HG03159 (cell line): Measurements from ENCODE around the gene STK17B.
"Not testable (repeated sequence)": the region's sequence is repeated elsewhere in the genome, so short reads cannot be mapped to it uniquely, and the experiment has no call there.

Source experiments
- ATAC-seq: cut with Tn5 transposase; IDR thresholded peaks from one replicate; pipeline ENCODE4 v1.9.1; 2021; ENCODE audit warnings: mild to moderate bottlenecking, moderate library complexity; ENCODE audit not compliant: unreplicated experiment

The STK17B gene

DNA sequence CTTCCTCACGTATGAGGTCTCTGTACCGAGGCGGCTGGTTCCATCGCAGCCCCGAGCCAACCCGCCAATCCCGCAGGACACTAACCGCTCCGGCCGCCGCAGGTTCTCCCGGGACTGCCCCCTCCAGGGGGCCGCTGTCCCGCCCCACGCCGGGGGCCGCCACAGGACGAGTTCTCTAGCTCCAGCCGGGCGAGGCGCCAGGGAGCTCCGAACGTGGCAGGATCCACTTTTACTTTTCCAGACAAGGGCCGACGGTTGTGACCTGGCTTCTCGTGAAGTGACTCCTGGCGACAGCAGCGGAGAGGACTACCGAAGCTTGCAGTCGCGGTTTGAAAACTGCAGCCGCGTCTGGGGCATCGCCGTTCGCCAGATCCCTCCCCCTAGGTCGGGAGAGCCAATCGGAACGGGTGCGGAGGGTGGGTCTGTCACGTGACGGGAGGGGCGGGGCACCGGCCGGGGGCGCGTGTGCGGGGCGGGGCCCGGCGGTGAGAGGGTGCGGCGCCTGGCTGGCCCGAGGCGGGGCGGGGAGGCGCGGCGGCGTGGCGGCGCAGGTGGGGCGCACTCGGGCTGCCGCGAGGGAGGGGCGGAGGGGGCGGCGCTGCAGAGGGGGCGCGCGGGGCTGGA, at the start of gene STK17B:
Gene STK17B, minus strand, starts transcription at position 331 of the 624 bp plus-strand sequence. CDS start 8,195 bp downstream, outside the sequence.
- peak; percentile 58 for ATAC-seq

DNA sequence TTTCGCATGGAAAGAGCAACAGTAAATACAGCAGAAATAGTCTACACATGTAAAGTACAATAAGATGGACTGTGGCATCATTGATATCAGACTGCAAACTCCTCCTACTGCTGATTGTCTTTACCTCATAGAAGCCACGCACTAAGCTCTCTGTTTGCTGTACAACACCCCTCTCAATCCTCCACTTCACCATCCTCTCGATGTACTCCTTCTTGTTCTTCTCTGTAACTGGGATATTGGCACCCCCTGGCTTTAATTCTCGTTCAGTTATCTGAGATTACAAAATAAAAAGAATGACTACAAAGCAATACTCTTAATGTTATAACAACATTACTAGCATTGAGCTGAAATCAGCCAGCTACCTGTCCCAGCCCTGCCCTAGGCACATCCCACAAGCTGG, 49.3 kb upstream of the STK17B start:
- ATAC-seq, result no peak

DNA sequence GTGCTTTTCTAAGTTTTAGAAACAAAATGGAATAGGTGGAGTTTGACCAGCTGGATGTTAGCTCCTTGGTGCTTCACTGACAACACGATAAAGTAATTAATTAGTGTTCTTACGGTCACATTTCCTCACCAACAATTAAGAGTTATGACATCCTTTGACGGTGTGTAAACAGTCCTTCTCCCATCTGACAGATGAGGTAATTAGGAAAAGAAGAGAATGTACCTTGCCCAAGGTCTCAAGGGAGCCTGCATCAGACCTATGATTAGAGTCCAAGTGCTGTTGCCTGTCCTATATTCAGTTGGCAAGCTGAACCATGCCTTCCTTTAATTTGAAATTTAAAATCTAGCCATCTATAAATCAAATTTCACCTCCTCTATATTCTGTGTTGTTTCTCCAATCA, 48.3 kb upstream of the STK17B start:
- ATAC-seq, result no peak

DNA sequence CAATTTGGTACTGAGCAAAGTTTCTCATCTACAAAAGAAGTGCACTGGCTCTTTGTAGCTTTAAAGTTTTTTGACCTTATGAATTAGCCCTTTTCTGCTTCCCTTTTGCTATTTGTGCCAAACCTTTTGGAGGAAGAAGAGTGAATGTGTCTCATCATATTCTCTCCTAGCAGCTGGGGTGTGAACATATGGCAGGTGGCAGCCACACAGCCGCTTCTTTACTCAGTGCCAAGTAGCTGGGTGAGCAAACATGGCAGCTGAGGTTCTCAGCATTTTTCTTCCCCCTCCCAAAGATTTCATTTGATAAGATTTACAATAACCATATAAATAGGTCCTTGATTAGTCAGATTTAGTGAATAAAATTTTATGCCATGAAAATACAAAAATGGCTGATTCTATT, 46.7 kb upstream of the STK17B start:
- no peak for ATAC-seq

DNA sequence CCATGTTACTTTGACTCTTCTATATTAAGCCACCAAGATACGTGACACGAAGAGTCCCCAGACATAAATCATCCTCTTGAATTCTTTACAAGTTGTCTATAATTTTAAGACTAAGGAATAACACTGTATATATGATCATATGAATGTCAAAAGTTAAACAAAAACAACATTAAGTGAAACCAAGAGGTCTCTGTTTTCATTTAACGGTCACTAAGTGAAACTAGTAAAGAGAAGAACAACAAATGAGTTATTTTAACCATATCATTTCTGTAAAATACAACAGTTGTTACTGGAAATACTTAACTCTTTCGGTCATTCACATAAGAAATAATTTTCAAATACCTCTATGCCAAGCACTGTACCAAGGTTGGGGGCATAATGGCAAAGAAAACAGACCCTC, 45.7 kb upstream of the STK17B start:
- ATAC-seq, result peak; percentile 66

DNA sequence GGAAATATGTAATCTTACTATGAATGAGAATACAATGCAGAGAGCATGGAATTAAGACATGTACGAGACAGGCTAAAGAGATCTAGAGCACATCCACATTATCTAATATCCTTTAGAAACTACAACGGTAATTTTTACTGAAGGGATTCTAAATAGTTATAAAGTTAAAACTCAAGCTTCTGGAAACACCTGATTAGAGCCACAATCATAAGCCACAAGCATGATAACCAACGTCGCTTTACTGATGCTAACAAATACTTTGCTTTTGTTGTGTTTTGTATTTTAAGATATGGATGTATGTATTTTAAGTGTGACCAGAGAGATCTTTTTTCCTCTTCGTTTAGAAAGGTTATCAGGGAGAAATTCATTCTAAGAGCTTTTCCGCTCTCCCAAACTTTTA, 44.0 kb upstream of the STK17B start:
- ATAC-seq, result no peak

DNA sequence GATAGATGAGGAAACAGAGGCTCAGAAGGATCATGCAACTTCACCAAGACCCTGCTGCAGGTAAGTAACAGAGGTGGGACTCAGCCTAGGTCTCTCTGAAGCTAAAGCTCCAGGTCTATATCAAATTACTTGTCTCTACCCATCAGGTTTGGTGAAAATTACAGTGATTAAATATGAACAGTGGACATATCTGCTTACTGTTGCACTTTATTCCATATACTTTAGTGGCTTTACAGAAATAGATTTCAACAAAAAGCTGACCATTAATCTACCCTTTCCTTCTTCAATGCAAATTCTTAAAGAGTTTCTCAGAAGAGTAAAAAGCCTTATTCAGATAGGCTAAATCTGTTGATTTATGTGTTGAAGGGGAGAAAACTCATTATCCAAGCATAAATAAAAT, 42.8 kb upstream of the STK17B start:
- ATAC-seq, result no peak

DNA sequence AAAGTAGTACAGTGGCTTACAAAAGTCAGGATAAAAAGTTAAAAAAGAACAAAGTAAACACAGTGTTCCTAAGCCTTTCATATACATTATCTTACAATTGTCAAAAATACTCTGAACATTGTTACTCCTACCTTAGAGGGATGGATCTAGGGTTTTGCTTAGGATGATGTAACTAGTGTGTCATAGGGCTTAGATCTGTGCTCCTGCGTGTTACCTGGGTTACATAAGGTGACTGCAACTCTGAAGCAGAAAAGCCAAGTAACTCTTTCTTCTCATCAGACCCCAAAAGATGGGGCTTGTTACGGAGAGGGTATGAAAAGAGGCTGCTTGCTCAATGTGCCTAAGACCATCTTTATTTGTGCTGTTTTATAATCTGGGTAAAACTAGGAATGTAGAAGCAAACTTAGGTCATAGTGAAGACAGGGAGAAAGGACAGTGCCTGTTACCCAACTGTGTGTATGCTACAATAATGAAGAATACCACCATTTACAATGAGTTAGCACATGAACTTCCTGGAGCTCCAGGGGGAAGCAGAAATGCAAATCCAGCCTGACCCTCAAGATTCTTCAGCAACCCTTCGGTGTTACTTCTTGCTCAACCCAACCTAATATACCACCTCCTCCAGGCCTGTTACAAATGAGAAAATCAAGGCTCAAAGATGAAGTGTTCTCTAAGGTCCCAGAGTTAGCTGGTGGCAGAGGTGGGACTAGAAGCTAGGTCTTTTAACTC, 42.0 kb upstream of the STK17B start:
- no peak for ATAC-seq

DNA sequence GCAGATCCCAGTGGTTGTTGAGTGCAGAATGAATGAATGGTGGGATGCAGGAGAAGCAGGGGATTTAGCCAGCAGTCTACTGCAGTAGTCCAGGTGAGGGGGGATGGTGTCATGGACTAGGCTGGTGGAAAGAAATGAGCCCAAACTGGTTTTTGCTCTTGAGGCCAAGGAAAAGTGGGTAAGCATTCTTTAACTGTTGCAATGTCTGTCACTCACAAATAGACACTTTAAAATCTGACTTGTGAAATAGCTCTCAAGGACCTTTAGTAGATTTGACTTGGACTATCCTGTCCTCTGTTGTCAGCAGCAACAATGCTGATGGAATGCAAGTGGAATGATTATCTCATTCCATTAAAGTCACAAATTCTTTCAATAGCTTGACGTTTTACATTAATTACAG, 37.5 kb upstream of the STK17B start:
- no peak for ATAC-seq

DNA sequence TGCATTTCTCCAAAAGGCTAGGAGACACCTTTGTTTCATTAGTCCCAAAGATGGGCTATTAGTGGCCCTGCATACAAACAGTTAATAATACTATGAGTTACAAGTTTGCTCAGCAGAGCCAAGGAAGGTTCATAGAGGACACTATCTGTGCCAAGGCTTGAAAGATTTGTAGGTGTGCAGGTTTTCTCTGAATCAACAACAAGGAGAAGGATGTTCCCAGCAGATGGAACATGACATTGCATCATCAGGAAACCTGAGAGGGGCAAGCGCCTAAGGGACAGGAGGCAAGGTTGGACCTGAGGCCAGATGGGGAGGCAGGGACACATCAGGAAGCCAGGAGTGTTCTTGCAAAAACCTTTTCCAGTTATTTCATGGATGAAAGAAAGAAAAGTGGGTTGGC, 35.4 kb upstream of the STK17B start:
- no peak for ATAC-seq

DNA sequence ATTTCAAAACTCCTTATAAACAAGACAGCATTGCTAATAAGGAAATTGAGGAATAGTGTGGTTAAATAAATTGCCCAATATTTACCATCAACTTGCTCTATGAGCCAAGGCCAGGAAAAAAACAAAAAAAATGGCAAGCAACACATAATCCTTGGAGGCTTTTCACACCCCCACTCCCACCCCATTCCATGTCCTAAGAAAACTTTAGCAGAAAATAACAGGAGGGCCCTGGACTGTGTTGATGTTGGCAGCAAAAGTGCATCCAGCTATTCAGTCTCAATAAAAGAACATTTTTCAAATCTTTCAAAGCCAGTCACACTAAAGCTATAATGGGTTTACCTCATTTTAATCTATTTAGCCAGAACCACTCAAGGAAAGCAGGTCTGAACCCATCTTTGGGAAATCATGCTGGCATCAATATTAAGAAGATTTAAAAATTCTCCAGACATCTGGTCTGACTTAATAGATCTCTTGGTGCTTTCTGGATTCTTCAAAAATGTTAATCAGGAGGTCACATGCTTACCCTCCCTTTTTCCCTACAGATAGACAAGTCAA, 34.6 kb upstream of the STK17B start:
- no peak for ATAC-seq

DNA sequence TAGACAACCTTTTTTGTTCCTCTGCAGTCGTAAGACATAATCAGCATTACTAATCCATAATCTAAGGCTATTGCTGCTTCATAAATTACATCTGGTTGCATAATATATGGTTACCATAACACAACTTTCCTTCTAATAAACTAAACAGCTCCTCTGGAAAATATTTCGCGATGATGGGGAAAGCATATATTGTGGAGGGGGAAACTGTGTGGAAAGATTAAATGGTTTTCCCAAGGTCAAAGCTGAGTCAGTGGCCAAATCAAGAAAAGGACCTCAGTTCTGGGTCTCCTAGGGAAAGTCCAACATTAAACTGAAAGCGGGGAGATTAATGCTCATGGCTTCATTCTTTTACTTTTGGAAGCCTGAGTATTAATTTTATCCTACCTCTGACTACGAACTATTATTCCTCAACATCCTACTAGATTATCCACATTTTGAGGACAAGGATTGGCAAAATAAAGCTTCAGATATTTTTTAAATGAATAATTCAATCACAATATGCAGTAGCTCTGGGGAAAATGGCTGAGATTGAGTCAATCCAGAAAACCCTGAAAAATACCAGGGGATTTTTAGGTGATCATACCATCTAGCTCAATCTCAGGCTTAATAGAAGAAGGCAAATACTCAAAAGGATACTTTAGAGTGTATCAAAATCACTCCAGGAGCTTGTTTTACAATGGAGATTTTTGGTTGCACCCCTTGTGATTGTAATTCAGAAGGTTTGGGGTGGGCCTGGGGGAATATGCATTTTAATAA, 33.8 kb upstream of the STK17B start:
- ATAC-seq, result no peak

DNA sequence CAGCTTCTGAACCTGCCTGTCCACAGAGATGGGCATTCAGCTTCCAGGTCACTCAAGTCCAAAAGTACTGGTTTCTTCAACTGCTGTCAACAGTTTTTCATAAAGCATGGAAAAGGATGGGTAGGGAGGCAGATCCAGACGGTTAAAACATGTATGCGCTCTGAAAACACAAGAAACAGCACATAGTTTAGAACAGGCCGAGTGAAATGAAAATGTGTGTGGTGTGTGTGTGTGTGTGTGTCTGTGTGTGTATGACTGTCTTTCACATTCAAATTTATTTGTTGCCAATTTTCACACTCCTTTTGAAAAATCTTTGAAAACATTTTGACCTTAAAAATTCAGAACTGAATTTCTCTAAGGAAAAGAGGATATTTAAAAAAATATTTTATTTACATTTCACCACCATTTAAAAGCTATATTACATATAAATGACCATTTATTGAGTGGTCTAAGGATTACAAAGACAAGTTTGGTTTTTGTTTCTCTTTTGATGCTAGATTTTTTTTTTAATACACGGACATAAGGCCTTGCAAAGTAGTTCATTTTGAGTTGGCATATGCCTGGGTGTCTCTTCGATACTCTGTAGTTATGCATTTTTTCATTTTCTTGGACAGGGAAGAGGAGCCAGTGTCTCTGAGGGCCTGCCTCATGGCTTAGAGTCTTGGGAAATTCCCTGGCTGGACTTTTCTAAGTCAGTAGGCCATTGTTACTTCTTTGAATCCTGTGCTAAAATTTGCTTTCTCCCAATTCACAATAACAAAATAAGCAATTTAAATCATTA, 30.0 kb upstream of the STK17B start:
- ATAC-seq, result no peak

DNA sequence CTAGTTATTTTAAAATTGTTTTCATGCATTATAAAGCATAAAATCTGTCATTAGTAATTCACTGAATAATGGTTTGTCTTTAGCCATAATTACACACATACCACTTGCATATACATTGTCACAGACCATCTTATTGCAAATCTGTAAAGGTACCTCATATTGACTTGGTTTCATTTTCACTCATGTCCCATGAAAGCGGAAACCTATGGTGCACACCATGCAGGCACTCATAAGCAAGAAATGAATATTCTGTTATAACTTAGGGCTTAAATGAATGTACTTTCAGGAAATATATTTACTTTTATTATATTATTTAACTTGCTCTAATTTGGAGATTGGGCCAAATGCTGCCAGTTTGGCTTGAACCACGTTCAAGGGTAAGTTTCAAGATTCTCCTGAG, 29.2 kb upstream of the STK17B start:
- peak; percentile 97 for ATAC-seq

DNA sequence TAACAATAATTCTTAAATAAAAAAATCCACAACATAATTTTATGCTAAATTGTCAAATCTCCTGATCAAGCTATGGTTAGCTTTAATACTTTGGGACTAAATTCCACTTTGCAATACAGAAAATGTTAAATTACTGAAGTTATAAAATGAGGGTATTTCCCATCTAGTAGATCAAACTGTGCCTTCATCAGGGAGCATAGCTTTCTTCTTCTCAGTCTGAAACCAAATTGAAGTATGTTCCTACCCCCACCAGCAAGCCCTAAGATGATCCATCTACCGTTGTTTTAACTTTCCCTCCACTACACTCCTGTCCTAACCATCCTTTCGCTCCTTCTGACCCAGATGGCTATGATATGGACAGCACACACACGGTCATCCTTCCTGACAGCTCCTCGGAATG, 24.4 kb upstream of the STK17B start:
- no peak for ATAC-seq

DNA sequence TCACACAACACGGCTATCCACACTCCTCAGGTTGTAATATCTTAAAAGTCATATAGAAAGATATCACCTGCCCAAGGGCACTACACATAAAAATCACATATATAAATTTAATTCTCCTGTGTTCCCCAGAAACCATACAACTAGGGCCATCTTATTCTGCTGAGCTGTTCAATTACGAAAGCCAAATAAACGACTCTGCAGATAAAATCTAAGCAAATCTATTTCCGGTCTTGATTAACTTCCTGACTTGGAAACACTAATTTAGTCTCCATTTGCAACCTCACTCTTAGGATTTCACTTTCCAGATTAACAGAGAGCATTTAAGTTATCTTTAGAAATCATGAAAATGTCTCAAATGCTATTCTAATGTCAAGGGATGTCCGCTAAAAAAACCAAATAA, 23.9 kb upstream of the STK17B start:
- no peak for ATAC-seq

DNA sequence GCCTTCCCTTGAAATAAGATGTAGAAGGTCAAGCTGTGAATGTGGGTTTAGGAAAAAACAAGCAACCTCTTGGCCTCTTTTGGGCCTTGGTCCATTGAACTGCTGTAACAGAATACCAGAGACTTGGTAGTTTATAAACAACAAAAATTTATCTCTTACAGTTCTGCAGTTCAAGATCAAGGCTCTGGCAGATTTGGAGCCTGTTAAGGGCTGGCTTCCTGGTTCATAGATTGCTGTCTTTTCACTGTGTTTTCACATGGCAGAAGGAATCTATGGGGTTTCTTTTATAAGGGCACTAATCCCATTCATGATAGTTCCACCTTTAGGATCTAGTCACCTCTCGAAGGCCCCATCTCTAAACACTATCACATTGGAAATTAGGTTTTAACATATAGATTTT, 20.2 kb upstream of the STK17B start:
- ATAC-seq, result no peak

DNA sequence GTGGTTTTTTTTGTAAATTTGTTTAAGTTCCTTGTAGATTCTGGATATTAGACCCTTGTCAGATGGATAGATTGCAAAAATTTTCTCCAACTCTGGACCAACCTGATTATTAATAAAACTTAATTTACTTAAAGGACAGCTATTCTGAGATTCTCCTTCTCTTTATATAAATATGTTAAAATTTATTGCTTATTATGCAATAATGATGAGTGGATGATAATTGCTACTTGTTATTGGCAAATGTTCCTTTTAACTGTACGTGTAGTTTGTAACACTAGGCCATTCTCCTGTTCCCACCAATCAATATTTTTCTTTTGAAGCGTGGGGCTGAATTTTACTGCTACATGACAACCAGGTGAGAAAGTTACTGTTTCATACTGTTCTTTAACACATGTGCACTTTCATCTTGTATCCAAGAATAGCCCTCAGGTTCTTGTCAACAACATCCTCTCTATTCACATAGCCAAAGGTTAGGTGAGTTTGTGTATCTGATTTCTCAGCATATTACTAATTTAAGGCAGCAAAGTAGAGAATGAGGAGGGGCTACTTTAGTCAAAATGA, 16.6 kb upstream of the STK17B start:
- ATAC-seq, result no peak

DNA sequence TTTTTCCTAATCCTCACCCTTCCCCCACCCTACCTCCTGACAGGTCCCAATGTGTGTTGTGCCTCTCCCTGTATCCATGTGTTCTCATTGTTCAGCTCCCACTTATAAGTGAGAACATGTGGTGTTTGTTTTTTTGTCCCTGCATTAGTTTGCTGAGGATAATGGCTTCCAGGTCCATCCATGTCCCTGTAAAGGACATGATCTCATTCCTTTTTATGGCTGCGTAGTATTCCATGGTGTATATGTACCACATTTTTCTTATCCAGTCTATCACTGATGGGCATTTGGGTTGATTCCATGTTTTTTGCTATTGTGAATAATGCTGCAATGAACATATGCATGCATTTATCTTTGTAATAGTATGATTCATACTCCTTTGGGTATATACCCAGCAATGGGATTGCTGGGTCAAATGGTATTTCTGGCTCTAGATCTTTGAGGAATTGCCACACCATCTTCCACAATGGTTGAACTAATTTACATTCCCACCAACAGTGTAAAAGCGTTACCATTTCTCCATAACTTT, 15.9 kb upstream of the STK17B start:
- not testable (repeated sequence) for ATAC-seq

DNA sequence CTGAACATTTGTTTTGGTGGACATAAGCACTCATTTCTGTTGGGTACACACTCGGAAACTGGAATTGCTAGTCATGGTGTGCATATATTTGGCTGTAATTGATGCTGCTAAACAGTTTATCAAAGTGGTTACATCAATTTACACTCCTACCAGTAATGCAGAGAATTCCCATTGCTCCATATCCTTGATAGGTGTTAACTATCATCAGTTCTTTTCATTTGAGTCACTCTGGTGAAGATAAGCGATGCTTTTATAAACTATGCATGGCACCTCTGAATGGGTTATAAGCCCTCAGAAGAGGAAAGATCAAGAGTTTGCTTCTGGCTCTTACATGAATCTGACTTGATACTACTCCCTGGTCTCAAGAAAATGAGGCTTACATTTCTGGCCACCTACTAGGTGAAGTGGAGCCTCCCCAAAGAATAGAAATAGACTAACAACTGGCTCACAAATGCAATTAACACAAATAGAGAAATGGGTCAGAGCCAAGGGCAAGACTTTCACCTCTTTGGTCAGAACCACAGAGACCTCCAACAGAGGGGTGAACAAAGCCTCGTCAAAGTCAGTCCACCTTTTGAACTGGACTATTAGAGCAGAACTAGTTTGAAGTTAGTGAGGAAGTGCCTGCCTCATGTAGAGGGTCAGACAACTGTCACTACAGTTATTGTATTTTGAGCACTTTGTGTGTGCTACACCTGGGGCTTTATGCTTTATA, 15.0 kb upstream of the STK17B start:
- ATAC-seq, result no peak
